Colonic mucosa (tissue), 4 donors: ENCODE measurements around the gene MZT2A. TPM values are rescaled to one million over a fixed set of nuclear protein-coding genes. Genes with fewer than 3 reads are reported as not detected.
"Not testable (repeated sequence)": the region's sequence is repeated elsewhere in the genome, so short reads cannot be mapped to it uniquely, and the experiment has no call there.

Source experiments
- DNase-seq: peaks from one replicate; pipeline ENCODE4 v3.0.0-alpha.2; 2020
- H3K27ac ChIP-seq: fragments of 200-600 bp; one replicate; pipeline ENCODE4 v1.8.0; 2021
- H3K27me3 ChIP-seq: fragments of 200-600 bp; one replicate; pipeline ENCODE4 v1.8.0; 2021
- H3K36me3 ChIP-seq: fragments of 200-600 bp; one replicate; pipeline ENCODE4 v1.8.0; 2021
- H3K4me1 ChIP-seq: fragments of 200-600 bp; one replicate; pipeline ENCODE4 v1.8.0; 2021; ENCODE audit warnings: mild to moderate bottlenecking
- H3K4me3 ChIP-seq: fragments of 200-600 bp; one replicate; pipeline ENCODE4 v1.8.0; 2021
- H3K9ac ChIP-seq, 2 donors: one replicate each; pipeline ENCODE4 v1.7.0; 2013; ENCODE audit warnings: control low read depth in 2 of 2, low read depth in 2 of 2, low read length in 2 of 2
- H3K9me3 ChIP-seq: fragments of 200-600 bp; one replicate; pipeline ENCODE4 v1.8.0; 2021
- intact Hi-C: fragments of 100-400 bp; cut with DNase I; formaldehyde crosslinking; loops from one replicate; pipeline ENCODE4 v1.14.1; 2022
- microRNA-seq: library from miRNA; unstranded; fragments of <30 nt; microRNA quantifications from one replicate; pipeline ENCODE4, GENCODE V29; 2019
- total RNA-seq, 2 donors: library from RNA; stranded (reverse); fragmentation: NEBNext Ultra II Directional in 1 of 2; extraction: Animal tissue kit (Norgen Biotek cat#: 25700) in 1 of 2; gene quantifications; one replicate each; pipeline ENCODE4 v1.2.1, GENCODE V29; 2021
- TF ChIP-seq, protein P1 (sequence below): fragments of 200-600 bp; IDR thresholded peaks from one replicate; pipeline ENCODE4 v1.8.0; 2022; ENCODE audit warnings: antibody characterized with exemption, mild to moderate bottlenecking
- donor health status: healthy.
- donor health status: DM: no; HTN: no; CAD: no.
- donor health status: DM: no; HTN: no; CAD: no.

Gene MZT2A
- total RNA-seq, 2 donors from 2014 or later: 120 to 125 TPM

DNA sequence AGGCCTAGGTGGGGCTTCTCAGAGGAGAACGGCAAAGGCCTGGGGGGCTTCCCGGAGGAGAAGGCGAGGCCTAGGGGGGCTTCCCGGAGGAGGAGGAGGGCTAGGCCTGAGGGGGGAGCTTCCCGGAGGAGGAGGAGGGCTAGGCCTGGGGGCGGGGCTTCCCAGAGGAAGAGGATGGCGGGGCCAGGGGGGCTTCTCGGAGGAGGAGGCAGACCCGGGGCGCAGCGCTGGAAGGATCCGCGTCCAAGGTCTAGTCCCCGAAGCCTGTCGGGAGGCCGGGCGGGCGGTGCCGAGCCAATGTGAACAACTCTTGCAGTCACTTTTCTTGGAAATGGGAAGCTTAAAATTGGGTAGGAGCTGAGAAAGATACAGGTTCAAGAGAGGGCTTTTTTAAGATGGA is 46.3 kb downstream of the MZT2A start:
- no peak for DNase-seq
- Histone ChIP-seq H3K9me3 (no peaks in the 10 kb centered on the region), H3K4me1 (no peaks in the 10 kb centered on the region), H3K27ac (no peak overlapping the region), H3K36me3 (no peaks in the 10 kb centered on the region), H3K9ac (no peak overlapping the region), H3K27me3 (no peaks in the 10 kb centered on the region), H3K4me3 (no peak overlapping the region)
- TF ChIP-seq, protein P1, sequence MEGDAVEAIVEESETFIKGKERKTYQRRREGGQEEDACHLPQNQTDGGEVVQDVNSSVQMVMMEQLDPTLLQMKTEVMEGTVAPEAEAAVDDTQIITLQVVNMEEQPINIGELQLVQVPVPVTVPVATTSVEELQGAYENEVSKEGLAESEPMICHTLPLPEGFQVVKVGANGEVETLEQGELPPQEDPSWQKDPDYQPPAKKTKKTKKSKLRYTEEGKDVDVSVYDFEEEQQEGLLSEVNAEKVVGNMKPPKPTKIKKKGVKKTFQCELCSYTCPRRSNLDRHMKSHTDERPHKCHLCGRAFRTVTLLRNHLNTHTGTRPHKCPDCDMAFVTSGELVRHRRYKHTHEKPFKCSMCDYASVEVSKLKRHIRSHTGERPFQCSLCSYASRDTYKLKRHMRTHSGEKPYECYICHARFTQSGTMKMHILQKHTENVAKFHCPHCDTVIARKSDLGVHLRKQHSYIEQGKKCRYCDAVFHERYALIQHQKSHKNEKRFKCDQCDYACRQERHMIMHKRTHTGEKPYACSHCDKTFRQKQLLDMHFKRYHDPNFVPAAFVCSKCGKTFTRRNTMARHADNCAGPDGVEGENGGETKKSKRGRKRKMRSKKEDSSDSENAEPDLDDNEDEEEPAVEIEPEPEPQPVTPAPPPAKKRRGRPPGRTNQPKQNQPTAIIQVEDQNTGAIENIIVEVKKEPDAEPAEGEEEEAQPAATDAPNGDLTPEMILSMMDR: no peak
- intact Hi-C loops: no loop called here

DNA sequence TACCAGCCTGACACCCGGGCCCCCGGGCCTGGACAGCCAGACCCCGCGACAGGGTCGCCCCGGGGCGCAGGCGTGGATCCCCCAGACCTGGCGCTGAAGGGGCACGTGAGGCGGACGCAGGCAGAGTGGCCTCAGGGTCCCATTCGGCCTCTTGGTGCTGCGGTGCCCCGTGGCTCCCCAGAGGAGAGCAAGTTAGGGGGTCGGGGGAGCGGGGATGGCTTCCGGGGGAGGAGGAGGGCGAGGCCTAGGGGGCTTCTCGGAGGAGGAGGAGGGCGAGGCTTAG is 46.7 kb downstream of the MZT2A start:
- H3K36me3 ChIP-seq, H3K9ac ChIP-seq, DNase-seq, H3K9me3 ChIP-seq, intact Hi-C loops, H3K4me3 ChIP-seq, H3K27me3 ChIP-seq, H3K4me1 ChIP-seq, H3K27ac ChIP-seq: not testable (repeated sequence)

DNA sequence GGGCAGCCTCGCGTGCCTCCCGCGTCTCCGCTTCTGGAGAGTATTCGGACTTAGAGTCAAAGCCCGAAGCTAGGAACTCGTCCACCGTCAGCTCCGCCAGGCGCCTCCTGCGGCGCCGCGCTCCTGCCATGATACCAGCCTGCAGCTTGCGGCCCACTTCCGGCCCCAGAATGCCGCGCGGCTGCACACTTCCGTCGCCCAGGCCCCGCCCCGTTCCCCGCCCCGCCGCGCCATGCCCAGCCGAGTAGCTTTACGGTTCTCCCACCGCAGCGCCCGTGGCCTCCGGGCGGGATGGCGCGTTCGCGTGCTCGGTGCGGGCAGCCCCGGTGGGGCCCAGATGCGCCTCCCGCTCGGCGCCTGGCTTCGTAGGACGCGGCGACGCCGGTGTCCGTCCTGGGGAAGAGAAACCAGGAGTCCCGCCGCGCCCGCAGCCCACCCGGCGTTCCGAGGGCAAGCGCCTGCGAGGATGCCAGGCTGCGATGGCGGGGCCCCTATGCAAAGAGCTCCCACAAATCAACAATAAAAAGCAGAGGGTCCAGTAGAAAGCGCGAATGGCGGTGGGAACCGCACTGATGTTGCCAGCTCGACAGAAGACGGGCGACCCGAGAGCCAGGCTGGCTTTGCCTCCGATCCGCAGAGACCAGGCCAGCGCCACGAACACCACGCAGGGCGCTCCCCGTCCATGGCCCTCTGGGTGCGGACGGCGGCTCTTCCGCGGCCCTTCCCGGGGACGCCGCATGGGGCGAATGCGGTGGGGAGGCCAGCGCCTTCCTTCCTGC is 47.3 kb downstream of the MZT2A start:
- H3K4me1 ChIP-seq, H3K9ac ChIP-seq, H3K27me3 ChIP-seq, intact Hi-C loops, H3K27ac ChIP-seq, H3K9me3 ChIP-seq, DNase-seq, H3K36me3 ChIP-seq, H3K4me3 ChIP-seq: not testable (repeated sequence)

DNA sequence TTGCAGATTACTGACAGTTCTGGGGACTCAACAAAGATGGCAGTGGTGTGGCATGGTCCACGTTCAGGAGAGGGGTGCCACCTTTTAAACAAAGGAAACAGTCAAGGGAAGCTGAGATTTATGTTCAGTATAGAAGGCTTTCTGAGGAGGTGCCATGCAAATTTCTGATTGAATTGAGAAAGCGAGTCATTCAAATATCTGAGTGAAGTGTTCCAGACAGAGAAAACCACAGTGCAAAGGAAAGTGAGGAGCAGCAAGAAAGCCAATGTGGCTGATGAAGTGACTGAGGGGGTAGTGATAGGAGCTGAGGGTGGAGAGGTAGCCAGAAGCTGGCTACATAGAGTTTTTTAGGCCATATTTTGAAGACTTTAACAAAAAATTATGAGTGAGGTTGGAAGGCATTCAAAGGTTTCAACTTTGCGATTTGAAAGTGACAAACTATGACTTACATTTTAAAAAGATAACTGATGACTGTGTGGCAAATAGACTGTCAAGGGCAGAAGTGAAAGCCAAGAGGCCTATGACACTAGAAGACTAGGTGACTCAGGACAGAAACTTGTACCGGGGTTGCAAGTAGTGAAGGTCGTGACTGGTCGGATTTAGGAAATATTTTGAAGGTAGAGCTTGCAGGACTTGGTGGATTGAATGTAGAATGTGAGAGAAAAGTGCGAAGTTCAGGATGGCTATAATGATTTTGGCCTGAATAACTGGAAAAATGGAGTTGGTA is 51.3 kb downstream of the MZT2A start:
- H3K4me3 ChIP-seq, H3K9me3 ChIP-seq, H3K36me3 ChIP-seq, H3K27ac ChIP-seq, DNase-seq, H3K4me1 ChIP-seq, intact Hi-C loops, H3K27me3 ChIP-seq, H3K9ac ChIP-seq: not testable (repeated sequence)

Small RNA genes lying within 50 kb of the gene (microRNA-seq; reads per million reads assigned to microRNA genes)
- not detected for gene MIR4784

Other genes starting within 250 kb of the MZT2A start
- 1 to 10 TPM; 2.5 to 3.9 TPM for gene RAB6D, start 128.2 kb downstream of the MZT2A start, total RNA-seq
- not detected for gene TUBA3D, start 16.3 kb downstream of the MZT2A start, total RNA-seq
- 1 to 10 TPM; 2.0 to 4.1 TPM for gene CCDC74A, start 35.5 kb upstream of the MZT2A start, total RNA-seq